GM18870 (cell line): ENCODE results near the gene FOXP1.

Experiments
- ATAC-seq: cut with Tn5 transposase; IDR thresholded peaks from one replicate; pipeline ENCODE4 v1.9.1; 2021; ENCODE audit warnings: moderate library complexity; ENCODE audit not compliant: unreplicated experiment

FOXP1 gene

DNA sequence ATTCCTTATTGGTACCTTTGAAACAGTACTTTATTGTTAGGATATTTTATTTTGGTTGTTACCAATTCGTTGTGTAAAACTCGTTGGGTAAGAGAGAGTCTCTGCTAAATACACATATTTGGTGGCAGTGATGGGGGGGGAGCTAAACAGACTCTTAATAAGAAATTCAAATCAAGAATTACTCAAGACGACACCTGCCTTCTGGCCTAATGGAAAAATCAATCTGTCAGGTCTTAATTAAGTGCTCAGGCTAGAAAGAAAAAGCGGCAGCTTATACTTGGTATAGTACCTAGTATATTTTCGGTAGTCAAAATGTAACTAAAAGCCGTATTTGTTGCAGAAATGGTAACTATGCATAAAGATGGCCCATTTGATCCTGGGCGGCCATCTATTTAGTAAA is 18.2 kb downstream of the FOXP1 start:
- ATAC-seq, result no peak

DNA sequence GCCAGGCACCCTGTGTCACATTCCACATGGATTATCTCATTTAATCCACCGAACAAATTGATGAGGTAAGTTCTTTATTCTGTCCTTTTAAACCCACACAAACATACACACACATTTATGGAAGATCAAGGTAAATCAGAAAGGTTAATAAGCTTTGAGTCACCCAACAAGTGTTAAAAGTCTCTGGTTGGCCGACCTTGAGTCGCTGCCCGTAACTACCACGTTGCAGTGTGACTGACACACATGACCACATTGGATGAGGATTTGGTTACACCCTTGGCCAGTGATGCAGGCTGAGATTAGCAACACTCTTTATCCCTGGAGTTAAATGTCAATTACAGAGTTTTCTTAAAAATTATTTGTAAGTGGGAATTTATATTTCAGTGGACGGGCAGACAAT is 19.2 kb downstream of the FOXP1 start:
- ATAC-seq, result peak; percentile 29

DNA sequence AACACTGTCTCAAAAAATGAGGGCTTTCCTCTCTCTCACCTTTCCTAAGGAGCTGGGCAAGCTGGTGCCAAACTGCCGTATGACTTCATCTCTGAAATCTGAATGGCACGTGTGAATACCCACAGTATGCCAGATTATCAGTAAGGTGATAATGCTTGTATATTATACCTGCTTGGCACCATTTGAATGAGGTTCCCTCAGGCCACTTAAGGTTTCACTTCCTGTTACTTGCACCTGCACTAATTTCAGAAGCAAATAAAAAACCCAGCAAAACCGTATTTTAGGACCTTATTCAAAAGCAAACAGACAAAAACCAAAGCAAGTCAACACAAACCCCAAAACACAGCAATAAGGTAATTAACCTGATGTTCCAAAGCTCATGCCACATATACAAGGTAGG is 19.7 kb downstream of the FOXP1 start:
- peak; percentile 85 for ATAC-seq

DNA sequence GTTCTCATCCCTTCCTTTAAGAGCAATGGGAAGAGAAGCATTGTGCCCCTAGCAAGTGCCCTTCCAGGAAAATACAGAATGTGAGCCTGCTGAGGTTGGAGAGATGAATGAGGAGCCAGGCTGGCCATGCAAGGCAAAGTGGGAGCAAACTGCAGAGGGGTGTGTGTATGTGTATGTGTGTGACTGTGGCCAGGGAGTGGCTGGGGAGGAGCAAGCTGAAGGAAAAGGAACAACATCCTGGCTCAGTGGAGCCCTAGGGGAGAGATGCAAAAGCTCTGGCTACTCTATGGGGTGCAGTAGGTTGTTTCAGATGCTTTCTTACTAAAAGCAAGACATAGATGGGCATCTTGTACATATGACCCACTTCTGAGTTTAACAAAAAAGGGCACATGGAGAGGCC is 20.6 kb downstream of the FOXP1 start:
- ATAC-seq, result no peak

DNA sequence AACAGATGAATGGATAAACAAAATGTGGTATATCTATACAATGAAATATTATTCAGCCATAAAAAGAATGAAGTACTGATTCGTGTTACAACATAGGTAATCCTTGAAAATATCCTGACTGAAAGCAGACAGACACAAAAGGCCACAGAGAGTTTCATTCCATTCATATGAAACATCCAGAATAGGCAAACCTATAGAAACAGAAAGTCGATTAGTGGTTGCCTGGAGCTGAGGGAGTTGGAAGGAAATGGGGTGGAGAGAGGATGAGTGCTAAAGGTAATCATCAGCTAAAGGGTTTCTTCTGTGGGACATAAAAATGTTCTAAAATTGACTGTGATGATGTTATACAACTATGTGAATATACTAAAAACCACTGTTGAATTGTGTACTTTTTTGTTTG is 22.9 kb downstream of the FOXP1 start:
- ATAC-seq, result no peak

DNA sequence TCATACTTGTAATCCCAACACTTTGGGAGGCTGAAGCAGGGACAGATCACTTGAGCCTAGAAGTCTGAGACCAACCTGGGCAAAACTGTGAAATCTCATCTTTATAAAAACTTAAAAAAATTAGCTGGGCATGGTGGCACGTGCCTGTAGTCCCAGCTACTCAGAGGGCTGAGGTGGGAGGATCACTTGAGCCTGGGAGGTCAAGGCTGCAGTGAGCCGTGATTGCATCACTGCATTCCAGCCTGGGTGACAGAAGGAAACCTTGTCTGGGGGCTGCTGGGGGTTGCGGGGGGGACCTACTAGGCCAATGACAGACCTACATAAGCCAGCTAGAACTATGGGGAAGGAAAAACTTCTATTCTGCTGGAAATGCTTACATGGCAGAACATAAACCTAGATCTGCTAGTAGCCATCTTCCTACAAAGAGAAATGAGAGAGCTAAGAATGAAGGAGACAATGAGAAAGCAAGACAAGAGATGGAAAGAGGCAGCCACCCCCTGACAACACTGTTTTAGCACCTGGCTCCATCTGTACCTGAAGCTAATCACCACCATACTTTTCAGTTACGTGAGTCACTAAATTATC is 23.9 kb downstream of the FOXP1 start:
- no peak for ATAC-seq

DNA sequence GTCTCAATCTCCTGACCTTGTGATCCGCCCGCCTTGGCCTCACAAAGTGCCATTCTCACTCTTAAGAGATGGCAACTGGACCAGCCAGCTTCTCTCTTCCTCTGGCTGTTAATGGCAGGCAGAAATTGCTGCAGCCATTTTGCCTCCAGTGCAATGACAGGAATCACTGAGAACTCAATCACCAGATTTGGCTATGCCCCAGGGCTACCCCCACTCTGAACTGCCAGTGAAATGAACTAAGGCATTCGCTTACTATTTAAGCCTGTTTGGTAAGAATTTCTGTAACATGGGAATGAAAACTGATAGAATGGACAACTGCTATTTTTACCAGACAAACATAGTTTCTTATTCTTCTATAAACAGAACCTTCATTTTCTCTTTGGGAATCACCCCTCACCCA is 24.5 kb downstream of the FOXP1 start:
- ATAC-seq, result no peak

DNA sequence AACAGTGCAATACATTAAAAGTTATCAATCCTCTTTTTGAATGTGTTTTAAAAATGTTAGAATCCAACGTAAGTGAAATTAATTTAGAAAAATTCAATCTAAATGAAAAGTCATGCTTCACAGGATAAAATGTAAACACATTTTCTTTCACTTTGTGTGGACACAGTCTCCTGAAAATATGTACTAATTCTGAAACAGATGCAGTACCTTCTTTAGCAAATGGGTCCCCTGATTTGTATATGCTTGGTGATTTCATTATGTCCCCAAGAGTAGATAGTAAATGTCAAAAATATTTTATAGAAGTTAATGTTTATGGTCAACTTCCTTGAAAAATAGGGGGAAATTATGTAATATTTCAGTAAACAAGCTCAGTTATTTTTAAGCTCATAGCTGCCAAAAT is 28.9 kb downstream of the FOXP1 start:
- ATAC-seq, result no peak

DNA sequence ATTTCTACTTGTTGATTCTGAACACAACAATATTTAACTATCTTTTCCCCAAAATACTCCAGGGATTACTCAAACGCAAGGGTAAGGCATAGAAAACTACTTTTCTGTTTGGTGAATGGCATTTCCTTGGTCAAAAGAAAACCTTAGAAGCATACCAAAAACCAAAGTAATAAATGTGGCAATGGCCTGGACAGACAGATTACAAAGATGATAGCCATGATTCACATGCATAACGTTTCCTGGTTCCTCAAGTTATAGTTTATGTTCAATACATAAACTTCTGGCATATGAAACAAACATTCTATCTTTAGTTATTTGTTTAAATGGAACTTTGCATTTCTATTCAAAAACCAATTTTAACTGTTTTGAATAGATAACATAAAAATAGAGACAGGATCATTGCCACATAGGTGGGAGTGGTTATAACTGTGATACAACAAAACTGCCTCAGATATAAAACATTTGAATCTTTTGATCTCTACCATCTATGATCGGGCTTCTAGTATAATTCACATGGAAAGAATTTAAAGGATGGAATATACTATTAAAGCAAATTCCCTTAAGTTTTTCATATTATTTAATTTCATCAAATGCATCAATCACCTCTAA is 32.1 kb downstream of the FOXP1 start:
- ATAC-seq, result no peak

DNA sequence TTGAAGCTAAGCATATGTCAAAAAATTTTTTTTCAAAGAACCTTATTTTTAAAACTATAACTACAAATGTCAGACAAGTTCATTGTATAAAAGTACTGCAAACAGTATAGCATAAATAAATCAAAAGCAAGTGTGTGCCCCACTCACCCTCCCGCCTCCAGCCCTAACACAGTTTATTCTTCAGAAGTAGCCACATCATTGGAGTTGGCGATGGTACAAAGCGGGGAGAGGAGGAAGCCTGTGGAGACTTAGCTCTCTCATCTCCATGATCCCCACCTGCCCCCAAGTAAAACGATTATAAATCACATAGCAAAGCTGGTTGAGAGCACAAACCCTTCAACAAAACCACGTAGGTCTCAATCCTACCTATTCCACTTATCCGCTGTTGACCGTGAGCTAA is 33.6 kb downstream of the FOXP1 start:
- ATAC-seq, result no peak

DNA sequence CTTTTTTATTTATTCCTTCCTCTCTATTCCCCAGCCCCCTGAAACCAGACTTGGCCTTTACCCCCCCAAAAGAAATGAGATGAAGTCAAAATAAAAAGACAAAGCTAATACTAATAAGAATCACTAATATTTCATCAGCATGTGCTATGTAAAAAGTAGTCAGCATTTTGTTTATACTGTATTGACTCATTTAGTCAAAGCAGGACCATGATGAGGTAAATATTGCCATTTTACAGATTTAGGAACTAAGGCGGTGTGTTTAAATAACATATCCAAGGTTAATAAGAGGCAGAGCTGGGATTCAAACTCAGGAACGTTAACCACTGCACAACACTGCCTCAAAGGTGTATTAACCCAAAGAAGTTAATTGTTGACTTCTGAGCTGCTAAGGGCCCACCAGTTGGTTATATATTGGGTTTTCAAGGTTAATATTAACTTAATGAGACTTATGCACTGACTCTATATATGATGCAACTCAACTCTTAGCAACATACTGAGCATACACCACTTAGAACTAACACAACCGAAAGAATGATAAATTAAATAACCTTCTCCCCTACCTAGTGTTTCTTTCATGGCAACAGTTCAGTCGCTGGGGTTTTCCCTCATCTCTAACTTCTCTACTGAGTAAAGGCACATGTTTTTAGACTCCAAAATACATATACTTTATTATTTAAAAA is 34.7 kb downstream of the FOXP1 start:
- peak; percentile 96 for ATAC-seq

DNA sequence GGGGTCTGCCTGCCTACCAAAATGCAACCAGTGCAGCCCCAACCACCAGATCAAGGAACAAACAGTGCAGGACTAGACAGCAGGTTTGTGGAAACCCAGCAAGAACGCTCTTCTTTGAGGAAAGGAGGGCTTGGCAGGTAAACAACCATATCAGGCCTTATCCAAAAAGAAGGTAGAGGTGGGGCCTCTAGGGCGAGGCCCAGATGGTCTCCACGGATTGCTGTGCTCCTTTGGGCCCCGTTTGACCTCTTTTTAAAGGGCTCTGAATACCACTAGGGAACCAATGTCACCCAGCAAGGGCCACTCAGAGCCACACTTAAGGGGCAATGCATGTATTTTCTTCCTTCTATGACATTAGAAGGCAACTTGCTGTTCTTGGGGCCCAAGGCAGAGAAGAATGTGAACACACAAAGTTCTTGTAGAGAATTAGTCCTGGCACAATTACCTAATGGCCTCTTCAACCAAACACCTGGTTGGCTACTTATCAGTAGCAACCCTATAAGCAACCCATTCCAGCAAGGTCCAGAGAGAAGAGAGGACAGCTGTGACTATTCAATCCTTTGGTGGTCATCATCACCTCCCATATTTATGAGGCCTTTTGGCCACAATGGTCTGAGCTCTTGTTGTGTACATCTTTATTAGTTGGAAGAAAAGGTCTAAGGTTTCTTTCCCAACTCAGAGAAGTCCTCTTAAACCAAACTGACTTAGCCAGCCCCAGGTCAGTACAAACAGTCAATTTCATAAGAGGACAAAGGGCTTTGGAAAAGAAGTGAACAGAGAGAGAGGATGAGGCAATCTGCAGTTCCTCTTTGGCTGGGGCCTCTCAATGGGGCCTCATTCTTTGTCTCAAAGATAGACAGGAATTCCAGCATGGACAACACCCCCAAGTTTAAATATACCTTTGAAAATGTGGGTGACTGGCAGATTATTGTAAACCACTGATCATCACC is 36.0 kb downstream of the FOXP1 start:
- ATAC-seq, result no peak

DNA sequence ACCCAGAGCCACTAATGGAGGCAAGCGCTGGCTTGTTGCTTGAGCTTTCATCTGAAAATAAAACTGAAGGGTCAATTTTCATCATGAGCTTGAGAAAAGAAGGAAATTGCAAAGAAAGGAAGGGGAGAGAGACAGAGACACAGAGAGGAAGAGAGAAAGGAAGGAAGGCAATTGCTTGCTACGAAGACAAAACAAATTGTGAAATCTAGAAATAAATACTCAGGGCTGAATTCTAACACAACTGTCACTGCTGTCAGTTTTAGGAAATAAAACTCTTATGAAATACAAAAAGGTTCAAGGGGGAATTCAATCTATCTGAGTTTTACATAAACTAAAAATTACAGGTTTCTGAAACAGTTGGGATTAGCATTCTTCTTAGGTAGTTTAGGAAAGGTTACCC is 36.7 kb downstream of the FOXP1 start:
- ATAC-seq, result no peak

DNA sequence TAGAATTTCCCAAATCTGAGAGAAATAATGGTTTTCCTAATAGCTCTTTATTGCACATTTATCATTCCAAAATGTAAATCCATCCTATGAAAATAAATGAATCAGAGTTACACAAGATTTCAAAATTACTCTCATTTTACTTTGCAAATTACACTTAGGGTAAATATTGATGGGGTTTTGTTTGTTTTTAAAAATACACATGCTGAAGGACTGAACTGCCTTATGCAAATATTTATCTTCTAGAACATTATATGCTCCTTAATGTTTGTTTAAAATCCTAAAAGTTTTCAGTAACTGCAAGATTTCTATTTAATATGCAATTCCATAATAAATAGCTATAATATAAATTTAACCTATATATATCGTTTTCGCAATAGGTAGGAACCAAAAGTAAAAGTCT is 38.2 kb downstream of the FOXP1 start:
- ATAC-seq, result no peak

DNA sequence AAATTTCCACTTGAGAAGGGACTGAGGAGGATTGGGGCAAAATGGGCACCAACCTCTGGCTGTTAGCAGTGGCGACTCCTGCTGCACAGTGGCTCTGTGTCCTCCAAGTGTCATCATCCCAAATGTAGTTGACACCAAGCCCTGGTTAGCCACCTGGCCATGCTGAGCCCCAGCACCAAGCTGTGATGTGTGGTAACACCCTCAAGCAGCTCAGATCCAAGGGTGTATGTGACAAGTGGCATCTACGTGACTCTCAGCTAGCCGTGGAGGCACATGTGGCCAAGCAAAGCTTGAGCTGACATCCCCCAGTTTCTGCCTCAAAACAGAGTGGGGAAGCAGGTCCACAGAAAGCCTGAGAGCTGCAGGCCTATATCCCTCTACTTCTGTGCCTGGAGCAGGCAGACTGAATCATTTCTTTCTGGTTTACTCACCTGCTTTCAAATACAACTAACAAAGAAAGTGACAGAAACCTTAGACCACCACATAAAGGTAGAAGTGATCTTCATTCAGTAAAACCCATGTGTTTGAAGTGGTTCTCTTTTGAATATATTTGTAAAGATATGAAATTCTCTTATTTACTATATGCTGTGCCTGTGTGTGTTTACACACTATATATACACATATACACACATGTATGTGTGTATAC is 40.0 kb downstream of the FOXP1 start:
- ATAC-seq, result no peak

DNA sequence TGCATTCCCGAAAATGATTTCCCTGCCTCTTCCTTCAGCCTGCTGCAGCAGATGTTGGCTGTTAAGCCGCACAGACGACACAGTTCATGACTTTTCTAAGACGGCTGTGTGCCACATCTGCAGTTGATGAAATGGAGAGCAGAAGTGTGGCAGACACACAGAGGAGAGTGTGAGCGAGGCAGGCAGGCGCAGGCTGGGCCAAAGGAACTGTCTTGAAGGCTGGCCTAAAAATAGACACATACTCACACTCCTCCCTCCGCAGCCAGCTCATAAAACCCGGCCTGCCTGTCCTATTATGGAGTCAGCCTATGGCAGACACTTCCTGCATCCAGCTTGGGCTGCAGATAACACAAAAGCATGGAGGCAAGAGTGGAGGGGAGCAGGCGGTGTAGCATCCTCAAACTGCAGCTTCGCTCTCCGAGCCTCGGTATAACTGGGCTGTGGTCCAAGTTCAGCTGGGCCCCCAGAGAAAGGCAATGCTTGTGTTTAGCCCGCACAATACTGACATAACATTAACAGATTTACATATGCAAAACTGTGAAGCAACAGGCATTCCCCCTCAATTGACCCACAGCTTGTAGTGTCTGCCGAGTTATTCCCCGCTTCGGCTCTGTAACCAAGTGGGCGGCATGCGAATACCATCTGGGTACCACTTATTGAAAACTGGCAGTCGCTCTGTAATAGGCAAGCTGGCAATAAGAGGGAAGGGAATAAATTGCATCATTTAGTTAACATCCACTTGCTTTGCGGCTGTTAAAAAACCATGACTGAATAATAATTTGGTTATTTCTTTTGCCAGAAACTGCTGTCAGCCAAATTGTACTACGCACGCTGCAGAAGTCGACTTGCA is 40.8 kb downstream of the FOXP1 start:
- ATAC-seq, result peak; percentile 69

DNA sequence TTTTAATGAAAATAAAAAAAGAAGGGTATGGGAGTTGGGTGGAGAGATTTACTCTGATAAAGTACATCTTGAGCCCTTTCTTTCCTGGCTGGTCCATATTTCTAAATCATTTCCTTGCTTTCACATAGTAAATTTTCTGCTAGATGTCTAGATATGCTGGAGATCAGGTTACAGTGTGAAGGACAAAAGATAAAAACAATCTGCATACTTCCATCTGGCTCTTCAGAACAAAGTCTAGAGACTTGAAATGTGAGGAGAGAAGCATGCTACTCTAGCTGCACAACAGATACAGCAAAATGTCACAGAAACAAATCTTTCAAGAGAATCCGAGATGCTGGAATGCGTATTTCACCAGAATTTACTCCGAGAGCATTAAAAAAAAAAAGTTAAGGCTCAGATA is 42.2 kb downstream of the FOXP1 start:
- ATAC-seq, result no peak

DNA sequence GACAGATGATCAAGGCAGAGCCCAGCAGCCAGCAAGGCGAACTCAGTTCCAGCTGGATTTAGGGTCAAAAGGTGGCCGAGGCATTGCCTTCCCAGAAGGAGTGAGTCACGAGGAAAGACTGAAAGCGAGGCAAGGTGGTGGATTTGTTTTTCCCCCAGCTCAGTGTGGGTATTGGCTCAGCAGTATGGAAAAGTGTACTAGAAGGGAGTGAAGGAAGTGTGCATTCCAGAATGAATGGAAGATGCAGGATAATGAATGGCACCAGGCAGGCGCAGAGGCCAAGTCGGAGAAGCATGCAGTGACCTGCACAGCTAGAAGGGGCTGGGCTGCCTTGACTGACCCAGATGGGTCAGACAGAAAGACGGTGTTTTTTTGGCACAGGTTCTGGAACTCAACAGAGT is 46.3 kb downstream of the FOXP1 start:
- ATAC-seq, result no peak

DNA sequence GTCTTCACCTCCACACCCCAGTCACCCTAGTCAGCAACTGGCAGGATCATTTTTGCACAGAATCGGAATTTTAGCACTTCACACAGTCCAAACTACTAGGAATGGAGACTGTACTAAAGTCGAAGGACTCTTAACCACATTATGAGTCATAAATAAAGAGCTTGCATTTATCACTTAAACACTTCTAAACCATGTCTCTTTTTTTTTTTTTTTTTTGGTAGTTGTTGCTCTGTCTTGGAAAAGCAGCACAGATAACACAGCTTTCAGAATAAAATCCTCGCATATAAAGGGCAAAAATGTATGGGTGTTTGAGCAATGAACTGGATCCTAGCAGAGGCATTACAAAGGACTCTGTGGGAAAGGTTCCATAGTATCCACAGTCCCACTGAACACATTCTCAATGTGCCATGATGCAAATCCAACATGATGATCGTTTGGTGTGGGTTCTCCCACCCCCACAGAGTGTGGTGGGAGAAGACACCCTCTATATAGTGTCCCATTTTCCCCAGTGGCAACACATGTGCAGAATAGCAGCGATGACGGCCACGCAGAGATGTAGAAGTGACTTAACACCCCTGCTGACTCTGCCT is 47.1 kb downstream of the FOXP1 start:
- ATAC-seq, result no peak

DNA sequence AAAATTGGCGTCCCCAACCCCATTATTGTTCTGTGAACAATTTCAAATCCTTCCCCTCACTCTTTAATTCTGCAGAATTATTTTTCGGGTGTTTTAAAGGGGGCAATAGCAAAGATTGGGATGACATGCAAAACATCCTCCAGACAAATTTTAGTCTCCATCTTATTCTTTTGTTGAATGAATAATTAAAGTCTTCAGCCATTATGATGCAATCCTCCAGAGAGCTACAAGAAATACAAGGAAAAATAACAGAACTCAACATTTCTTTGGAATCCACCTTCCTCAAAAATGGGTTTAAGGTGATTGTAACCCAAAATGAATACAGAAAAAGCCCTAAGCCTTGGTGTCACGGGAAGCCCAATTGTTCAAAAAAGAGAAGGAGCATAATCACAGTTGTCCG is 49.9 kb downstream of the FOXP1 start:
- no peak for ATAC-seq
